ENCODE measurements around the gene LRGUK. TPM values are rescaled to one million over a fixed set of nuclear protein-coding genes. Genes with fewer than 3 reads are reported as not detected.

LRGUK gene
- total and polyA plus RNA-seq, 2 of the 8 experiments (the other 6 are each of a cell fraction or from before 2014, with no cell fraction given), result 1.5 to 3.6 TPM

DNA sequence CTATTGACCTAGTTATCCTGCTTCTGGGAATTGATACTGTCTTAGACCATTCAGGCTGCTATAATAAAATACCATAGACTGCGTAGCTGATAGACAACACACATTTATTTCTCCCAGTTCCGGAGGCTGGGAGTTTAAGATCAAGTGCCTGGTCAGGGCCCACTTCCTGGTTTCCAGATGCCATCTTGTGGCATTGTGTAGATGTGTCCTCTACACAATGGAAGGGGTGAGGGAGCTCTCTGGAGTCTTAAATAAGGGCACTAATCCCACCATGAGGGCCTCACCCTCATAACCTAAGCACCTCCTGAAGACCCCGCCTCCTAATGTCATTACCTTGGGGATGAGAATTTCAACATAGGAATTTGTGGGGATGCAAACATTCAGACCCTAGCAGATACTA, 127.2 kb downstream of the LRGUK start:
- Histone ChIP-seq H2AFZ (ENCODE audit: low read length) (no peak overlapping the region), H2AK5ac (ENCODE audit: low read depth, low read length) (no peak overlapping the region), H4K5ac (ENCODE audit: insufficient read length, low read depth, low read length) (no peak overlapping the region), H4K8ac (ENCODE audit: extremely low read depth, insufficient read depth, low read length) (no peak overlapping the region), H2BK15ac (ENCODE audit: low read length) (no peak overlapping the region), H3K4me3 (ENCODE audit: extremely low read depth in 1 of 4, insufficient read depth in 2 of 4, low read depth in 3 of 4, low read length in 4 of 4) (no peak overlapping the region), H3K27ac (ENCODE audit: low read depth, low read length) (no peak overlapping the region), H3K18ac (ENCODE audit: extremely low read depth, low read length) (no peak overlapping the region), H3K4me2 (ENCODE audit: insufficient read depth in 1 of 2, low read depth in 2 of 2, low read length in 2 of 2) (no peak overlapping the region), H4K20me1 (replicated peaks in 1 of 2; ENCODE audit: control insufficient read depth in 1 of 2, insufficient read depth in 2 of 2, low read length in 2 of 2) (no peaks in the 10 kb centered on the region), H2BK12ac (ENCODE audit: low read depth, low read length) (no peak overlapping the region), H3K23me2 (ENCODE audit: low read depth, low read length) (no peaks in the 10 kb centered on the region), H4K91ac (replicated peaks; ENCODE audit: insufficient read length, low read length) (no peak overlapping the region), H3K36me3 (ENCODE audit: control insufficient read depth in 2 of 4, insufficient read depth in 4 of 4, low read length in 3 of 4) (no peaks in the 10 kb centered on the region), H3K27me3 (replicated peaks in 1 of 4; ENCODE audit: control insufficient read depth in 3 of 4, extremely low read depth in 1 of 4, insufficient read depth in 3 of 4, low read length in 3 of 4) (no peaks in the 10 kb centered on the region), H2BK5ac (ENCODE audit: low read depth, low read length) (no peak overlapping the region), H2BK20ac (ENCODE audit: low read length) (no peak overlapping the region), H3K14ac (ENCODE audit: insufficient read length) (no peak overlapping the region), H3K9me3 (ENCODE audit: insufficient read depth in 2 of 2, low read depth in 1 of 2, low read length in 1 of 2) (no peaks in the 10 kb centered on the region), H3K79me1 (ENCODE audit: low read depth, low read length) (no peaks in the 10 kb centered on the region), H3K4me1 (replicated peaks in 1 of 4; ENCODE audit: control insufficient read depth in 3 of 4, insufficient read depth in 4 of 4, low read length in 3 of 4) (no peaks in the 10 kb centered on the region), H3K4ac (replicated peaks; ENCODE audit: insufficient read length, low read depth, low read length) (no peak overlapping the region), H3K79me2 (ENCODE audit: control insufficient read depth in 1 of 2, insufficient read depth in 2 of 2, low read length in 2 of 2) (no peaks in the 10 kb centered on the region), H3K23ac (ENCODE audit: insufficient read length) (no peak overlapping the region), H2BK120ac (replicated peaks; ENCODE audit: low read depth, low read length) (no peak overlapping the region), H3K56ac (replicated peaks; ENCODE audit: insufficient read length, low read depth, low read length) (no peak overlapping the region), H3K9ac (replicated peaks in 1 of 4; ENCODE audit: extremely low read depth in 1 of 4, low read depth in 3 of 4, low read length in 3 of 4) (no peak overlapping the region)
- FAIRE-seq (no peak), DNase-seq (ENCODE audit: low read depth in 1 of 2, low spot score in 2 of 2) (no peak)
- WGBS, 2 experiments (ENCODE audit: extremely low coverage in 1 of 2, insufficient coverage in 1 of 2, insufficient read length in 1 of 2, insufficient replicate concordance in 2 of 2, low coverage in 1 of 2, low lambda C conversion rate in 2 of 2, missing lambda C conversion rate in 1 of 2), result 90% methylated on average over 3 of the region's 3 CpGs; no CpG with 5 or more reads in 1 of the 2 experiments
- ChIA-PET CTCF (ENCODE audit: partially characterized antibody) (interaction anchor here (1.0 to 1.8 kb wide), 5 partner anchors 65 to 449 kb away, joined by 3 to 5 read pairs (median 4); no protein-coding TSS in a partner anchor), POLR2A (ENCODE audit: partially characterized antibody) (no interaction called here)
- TF ChIP-seq ASH2L (IDR thresholded peaks at IDR 0.05; ENCODE audit: low read length) (no peak), ATF2 (IDR thresholded peaks at IDR 0.05; ENCODE audit: low read length) (no peak), POU5F1 (IDR thresholded peaks at IDR 0.05; ENCODE audit: low read depth, low read length) (no peak), RNF2 (IDR thresholded peaks at IDR 0.05; ENCODE audit: borderline replicate concordance, low read depth, low read length, missing control alignments, poor library complexity, severe bottlenecking) (no peak), MAFK (IDR thresholded peaks at IDR 0.05; ENCODE audit: low read depth, low read length) (no peak), TEAD4 (IDR thresholded peaks at IDR 0.05; ENCODE audit: low read depth, low read length) (no peak)
- TF ChIP-seq, protein P1, sequence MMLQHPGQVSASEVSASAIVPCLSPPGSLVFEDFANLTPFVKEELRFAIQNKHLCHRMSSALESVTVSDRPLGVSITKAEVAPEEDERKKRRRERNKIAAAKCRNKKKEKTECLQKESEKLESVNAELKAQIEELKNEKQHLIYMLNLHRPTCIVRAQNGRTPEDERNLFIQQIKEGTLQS (IDR thresholded peaks at IDR 0.05; ENCODE audit: insufficient read depth, low read depth, low read length), result no peak
- TF ChIP-seq, protein P2, sequence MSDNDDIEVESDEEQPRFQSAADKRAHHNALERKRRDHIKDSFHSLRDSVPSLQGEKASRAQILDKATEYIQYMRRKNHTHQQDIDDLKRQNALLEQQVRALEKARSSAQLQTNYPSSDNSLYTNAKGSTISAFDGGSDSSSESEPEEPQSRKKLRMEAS (IDR thresholded peaks at IDR 0.05), result no peak
